ENCODE data around the gene SHOX. TPM values are rescaled to one million over a fixed set of nuclear protein-coding genes. Genes with fewer than 3 reads are reported as not detected.

Gene SHOX
- total RNA-seq = not detected in 2 replicates

GRCh38 chrX:630612-631496, at the start of gene SHOX:
TSS of gene SHOX (plus strand) at chrX:630791. CDS start at chrX:630898, 107 bp downstream.

Other genes starting within 250 kb of the SHOX start
- gene PPP2R3B, start 243.9 kb upstream of the SHOX start, total RNA-seq = 18.5 and 23.4 TPM in 2 replicates

Measured in epithelial cell of umbilical artery (primary cell).